ENCODE data around the gene UPP2. TPM values are rescaled to one million over a fixed set of nuclear protein-coding genes. Genes with fewer than 3 reads are reported as not detected.

Gene UPP2
- polyA plus RNA-seq, 2 donors = not detected

GRCh38 chr2:158079672-158080071 lies 22.0 kb upstream of the UPP2 start:
- H3K4me1 ChIP-seq (ENCODE audit: control insufficient read depth in 2 of 2, insufficient read depth in 2 of 2, low read length in 1 of 2) = no peaks in the 10 kb centered on the region
- no peak overlapping the region for H3K4me3 ChIP-seq (ENCODE audit: low read depth in 1 of 2, low read length in 2 of 2)
- H3K36me3 ChIP-seq (ENCODE audit: control insufficient read depth in 2 of 2, insufficient read depth in 2 of 2, low read length in 1 of 2) = no peaks in the 10 kb centered on the region
- no peaks in the 10 kb centered on the region for H3K27me3 ChIP-seq (ENCODE audit: control insufficient read depth in 1 of 2, insufficient read depth in 2 of 2, low read length in 2 of 2)
- 50 to 55% methylated on average over 3 of the region's 3 CpGs for WGBS, 2 donors
- H3K9me3 ChIP-seq (ENCODE audit: control insufficient read depth in 2 of 2, insufficient read depth in 1 of 2, low read depth in 1 of 2, low read length in 1 of 2) = no peaks in the 10 kb centered on the region
- H3K27ac ChIP-seq (ENCODE audit: low read depth in 2 of 2, low read length in 1 of 2) = no peak overlapping the region

DNA sequence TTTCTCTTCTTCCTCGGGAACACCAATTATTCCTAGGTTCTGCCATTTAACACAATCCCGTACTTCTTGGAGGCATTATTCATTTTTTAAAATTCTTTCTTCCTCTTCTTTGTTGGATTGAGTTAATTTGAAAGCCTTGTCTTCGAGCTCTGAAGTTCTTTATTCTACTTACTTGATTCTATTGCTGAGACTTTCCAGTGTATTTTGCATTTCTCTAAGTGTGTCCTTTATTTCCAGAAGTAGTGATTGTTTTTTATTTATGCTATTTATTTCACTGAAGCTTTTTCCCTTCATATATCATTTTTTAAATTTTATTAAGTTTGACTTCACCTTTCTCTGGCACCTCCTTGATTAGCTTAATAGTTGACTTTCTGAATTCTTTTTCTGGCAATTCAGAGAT lies 13.6 kb upstream of the UPP2 start:
- no peaks in the 10 kb centered on the region for H3K9me3 ChIP-seq (ENCODE audit: control insufficient read depth in 2 of 2, insufficient read depth in 1 of 2, low read depth in 1 of 2, low read length in 1 of 2)
- H3K27me3 ChIP-seq (ENCODE audit: control insufficient read depth in 1 of 2, insufficient read depth in 2 of 2, low read length in 2 of 2) = no peaks in the 10 kb centered on the region
- H3K4me1 ChIP-seq (ENCODE audit: control insufficient read depth in 2 of 2, insufficient read depth in 2 of 2, low read length in 1 of 2) = no peaks in the 10 kb centered on the region
- 85 to 86% methylated on average over 3 of the region's 3 CpGs for WGBS, 2 donors
- H3K4me3 ChIP-seq (ENCODE audit: low read depth in 1 of 2, low read length in 2 of 2) = no peak overlapping the region
- no peaks in the 10 kb centered on the region for H3K36me3 ChIP-seq (ENCODE audit: control insufficient read depth in 2 of 2, insufficient read depth in 2 of 2, low read length in 1 of 2)
- H3K27ac ChIP-seq (ENCODE audit: low read depth in 2 of 2, low read length in 1 of 2) = no peak overlapping the region

- no peak overlapping the region for H3K4me3 ChIP-seq (ENCODE audit: low read depth in 1 of 2, low read length in 2 of 2)
- H3K27me3 ChIP-seq (ENCODE audit: control insufficient read depth in 1 of 2, insufficient read depth in 2 of 2, low read length in 2 of 2) = no peaks in the 10 kb centered on the region
- no peak overlapping the region for H3K27ac ChIP-seq (ENCODE audit: low read depth in 2 of 2, low read length in 1 of 2)
- H3K4me1 ChIP-seq (ENCODE audit: control insufficient read depth in 2 of 2, insufficient read depth in 2 of 2, low read length in 1 of 2) = no peaks in the 10 kb centered on the region
- no peaks in the 10 kb centered on the region for H3K9me3 ChIP-seq (ENCODE audit: control insufficient read depth in 2 of 2, insufficient read depth in 1 of 2, low read depth in 1 of 2, low read length in 1 of 2)
- WGBS, 2 donors = 82 to 84% methylated on average over 5 of the region's 5 CpGs
- H3K36me3 ChIP-seq (ENCODE audit: control insufficient read depth in 2 of 2, insufficient read depth in 2 of 2, low read length in 1 of 2) = no peaks in the 10 kb centered on the region
Measured at GRCh38 chr2:158089322-158089721, 12.4 kb upstream of the UPP2 start.

GRCh38 chr2:158091647-158092046 lies 10.0 kb upstream of the UPP2 start:
- H3K4me1 ChIP-seq (ENCODE audit: control insufficient read depth in 2 of 2, insufficient read depth in 2 of 2, low read length in 1 of 2) = no peaks in the 10 kb centered on the region
- WGBS, 2 donors = 46 to 50% methylated on average over 4 of the region's 4 CpGs
- no peaks in the 10 kb centered on the region for H3K36me3 ChIP-seq (ENCODE audit: control insufficient read depth in 2 of 2, insufficient read depth in 2 of 2, low read length in 1 of 2)
- H3K27ac ChIP-seq (ENCODE audit: low read depth in 2 of 2, low read length in 1 of 2) = no peak overlapping the region
- no peaks in the 10 kb centered on the region for H3K9me3 ChIP-seq (ENCODE audit: control insufficient read depth in 2 of 2, insufficient read depth in 1 of 2, low read depth in 1 of 2, low read length in 1 of 2)
- no peaks in the 10 kb centered on the region for H3K27me3 ChIP-seq (ENCODE audit: control insufficient read depth in 1 of 2, insufficient read depth in 2 of 2, low read length in 2 of 2)
- no peak overlapping the region for H3K4me3 ChIP-seq (ENCODE audit: low read depth in 1 of 2, low read length in 2 of 2)

DNA sequence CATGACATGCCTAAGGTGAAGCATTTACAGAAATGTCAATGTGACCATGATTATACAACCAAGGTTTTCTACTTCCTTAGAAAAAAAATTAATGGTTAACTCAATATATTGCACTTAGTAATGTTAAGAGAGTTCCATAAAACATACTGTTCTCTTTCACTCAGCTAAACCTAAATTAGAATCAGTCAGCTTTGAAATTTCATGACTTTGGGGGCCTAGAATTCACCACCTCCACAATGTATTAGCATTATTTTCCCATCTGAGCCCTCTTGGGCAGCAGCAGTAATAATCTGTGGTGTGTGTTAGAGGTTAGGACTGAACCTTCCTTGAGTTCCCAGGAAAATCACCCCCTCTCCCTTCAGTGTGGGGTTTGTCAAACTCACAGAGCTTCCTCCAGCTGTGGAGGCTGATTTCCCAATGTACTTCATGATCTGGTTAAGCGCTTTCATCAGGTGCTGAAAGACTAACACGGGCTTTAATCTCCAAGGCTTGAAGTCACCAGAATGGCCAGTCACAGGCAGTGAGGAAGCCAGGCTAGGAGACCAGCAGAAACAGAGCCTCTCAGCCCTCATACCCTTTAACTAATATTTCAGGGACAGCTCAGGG lies 7.1 kb upstream of the UPP2 start:
- Histone ChIP-seq H3K36me3 (ENCODE audit: control insufficient read depth in 2 of 2, insufficient read depth in 2 of 2, low read length in 1 of 2) (no peaks in the 10 kb centered on the region), H3K27me3 (ENCODE audit: control insufficient read depth in 1 of 2, insufficient read depth in 2 of 2, low read length in 2 of 2) (no peaks in the 10 kb centered on the region), H3K27ac (ENCODE audit: low read depth in 2 of 2, low read length in 1 of 2) (no peak overlapping the region), H3K4me3 (ENCODE audit: low read depth in 1 of 2, low read length in 2 of 2) (no peak overlapping the region), H3K9me3 (ENCODE audit: control insufficient read depth in 2 of 2, insufficient read depth in 1 of 2, low read depth in 1 of 2, low read length in 1 of 2) (no peaks in the 10 kb centered on the region), H3K4me1 (ENCODE audit: control insufficient read depth in 2 of 2, insufficient read depth in 2 of 2, low read length in 1 of 2) (no peaks in the 10 kb centered on the region)
- 68 to 90% methylated on average over 2 of the region's 2 CpGs for WGBS, 2 donors

DNA sequence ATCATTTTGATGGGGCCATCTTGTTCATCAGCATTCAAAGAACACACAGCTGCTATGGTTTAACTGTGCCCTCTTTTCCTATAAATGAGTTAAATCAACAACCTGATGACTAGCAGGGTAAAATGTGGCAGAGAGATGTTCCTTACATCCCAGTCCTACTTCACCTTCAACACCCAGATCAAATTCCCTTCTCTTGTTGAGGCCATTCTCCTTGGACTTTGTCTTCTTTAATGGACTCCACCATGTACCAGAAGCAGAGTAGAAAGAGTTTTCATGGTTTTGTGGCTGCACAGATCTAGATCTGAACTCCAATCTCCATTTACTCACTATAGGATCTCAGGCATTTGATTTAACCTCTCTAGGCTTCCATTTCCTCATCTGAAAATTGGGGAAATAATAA lies 6.4 kb upstream of the UPP2 start:
- no peaks in the 10 kb centered on the region for H3K36me3 ChIP-seq (ENCODE audit: control insufficient read depth in 2 of 2, insufficient read depth in 2 of 2, low read length in 1 of 2)
- no peaks in the 10 kb centered on the region for H3K9me3 ChIP-seq (ENCODE audit: control insufficient read depth in 2 of 2, insufficient read depth in 1 of 2, low read depth in 1 of 2, low read length in 1 of 2)
- H3K4me1 ChIP-seq (ENCODE audit: control insufficient read depth in 2 of 2, insufficient read depth in 2 of 2, low read length in 1 of 2) = no peaks in the 10 kb centered on the region
- no peak overlapping the region for H3K4me3 ChIP-seq (ENCODE audit: low read depth in 1 of 2, low read length in 2 of 2)
- H3K27me3 ChIP-seq (ENCODE audit: control insufficient read depth in 1 of 2, insufficient read depth in 2 of 2, low read length in 2 of 2) = no peaks in the 10 kb centered on the region
- H3K27ac ChIP-seq (ENCODE audit: low read depth in 2 of 2, low read length in 1 of 2) = no peak overlapping the region

DNA sequence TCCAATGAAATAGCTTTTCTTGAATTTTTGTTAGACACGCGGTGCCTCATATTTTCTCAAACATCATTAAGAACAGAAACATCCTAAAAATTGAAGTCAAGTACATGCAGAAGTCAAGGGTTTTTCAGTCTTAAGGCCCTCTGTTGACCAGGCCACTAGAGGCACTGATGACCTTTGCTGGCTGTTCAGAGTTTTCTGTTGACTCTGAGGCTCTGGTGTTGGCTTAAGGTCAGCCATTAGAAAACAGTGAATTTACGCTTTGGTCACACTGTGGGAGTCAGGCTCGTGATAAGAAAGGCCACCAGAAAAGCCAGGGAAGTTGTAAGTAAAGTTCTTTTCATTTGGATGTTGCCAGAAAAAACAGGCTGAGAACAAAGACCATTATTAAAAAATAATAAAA lies 5.8 kb upstream of the UPP2 start:
- WGBS, 2 donors = 92% methylated on average over 4 of the region's 4 CpGs
- Histone ChIP-seq H3K9me3 (ENCODE audit: control insufficient read depth in 2 of 2, insufficient read depth in 1 of 2, low read depth in 1 of 2, low read length in 1 of 2) (no peaks in the 10 kb centered on the region), H3K27ac (ENCODE audit: low read depth in 2 of 2, low read length in 1 of 2) (no peak overlapping the region), H3K4me3 (ENCODE audit: low read depth in 1 of 2, low read length in 2 of 2) (no peak overlapping the region), H3K36me3 (ENCODE audit: control insufficient read depth in 2 of 2, insufficient read depth in 2 of 2, low read length in 1 of 2) (no peaks in the 10 kb centered on the region), H3K27me3 (ENCODE audit: control insufficient read depth in 1 of 2, insufficient read depth in 2 of 2, low read length in 2 of 2) (no peaks in the 10 kb centered on the region), H3K4me1 (ENCODE audit: control insufficient read depth in 2 of 2, insufficient read depth in 2 of 2, low read length in 1 of 2) (no peaks in the 10 kb centered on the region)

DNA sequence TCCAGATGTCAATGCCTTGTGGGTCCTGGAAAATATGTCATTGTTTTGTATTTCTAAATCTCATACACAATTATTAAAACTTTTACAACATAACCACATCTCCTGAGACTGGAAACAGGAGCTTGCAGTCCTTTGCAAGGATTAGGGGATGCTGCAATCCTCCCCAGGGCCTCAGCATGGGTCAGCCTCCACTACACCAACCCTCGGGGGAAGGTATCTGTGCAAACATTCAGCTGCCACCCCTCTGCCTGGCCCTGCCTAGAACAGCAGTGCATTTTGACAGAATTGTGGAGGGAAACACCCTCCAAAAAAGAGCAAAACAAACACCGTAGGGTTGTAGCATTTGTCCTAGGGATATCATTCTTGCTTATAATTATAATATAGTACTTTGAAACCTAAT lies 4.2 kb upstream of the UPP2 start:
- Histone ChIP-seq H3K4me1 (ENCODE audit: control insufficient read depth in 2 of 2, insufficient read depth in 2 of 2, low read length in 1 of 2) (no peaks in the 10 kb centered on the region), H3K36me3 (ENCODE audit: control insufficient read depth in 2 of 2, insufficient read depth in 2 of 2, low read length in 1 of 2) (no peaks in the 10 kb centered on the region), H3K27me3 (ENCODE audit: control insufficient read depth in 1 of 2, insufficient read depth in 2 of 2, low read length in 2 of 2) (no peaks in the 10 kb centered on the region), H3K9me3 (ENCODE audit: control insufficient read depth in 2 of 2, insufficient read depth in 1 of 2, low read depth in 1 of 2, low read length in 1 of 2) (no peaks in the 10 kb centered on the region), H3K27ac (ENCODE audit: low read depth in 2 of 2, low read length in 1 of 2) (no peak overlapping the region), H3K4me3 (ENCODE audit: low read depth in 1 of 2, low read length in 2 of 2) (no peak overlapping the region)
- WGBS, 2 donors = 68 to 80% methylated on average over 2 of the region's 2 CpGs

GRCh38 chr2:158098178-158098577 lies 3.5 kb upstream of the UPP2 start:
- Histone ChIP-seq H3K36me3 (ENCODE audit: control insufficient read depth in 2 of 2, insufficient read depth in 2 of 2, low read length in 1 of 2) (no peaks in the 10 kb centered on the region), H3K27me3 (ENCODE audit: control insufficient read depth in 1 of 2, insufficient read depth in 2 of 2, low read length in 2 of 2) (no peaks in the 10 kb centered on the region), H3K4me1 (ENCODE audit: control insufficient read depth in 2 of 2, insufficient read depth in 2 of 2, low read length in 1 of 2) (no peaks in the 10 kb centered on the region), H3K4me3 (ENCODE audit: low read depth in 1 of 2, low read length in 2 of 2) (no peak overlapping the region), H3K9me3 (ENCODE audit: control insufficient read depth in 2 of 2, insufficient read depth in 1 of 2, low read depth in 1 of 2, low read length in 1 of 2) (no peaks in the 10 kb centered on the region), H3K27ac (ENCODE audit: low read depth in 2 of 2, low read length in 1 of 2) (no peak overlapping the region)
- WGBS, 2 donors = 87 to 89% methylated on average over 4 of the region's 4 CpGs

- Histone ChIP-seq H3K36me3 (ENCODE audit: control insufficient read depth in 2 of 2, insufficient read depth in 2 of 2, low read length in 1 of 2) (no peaks in the 10 kb centered on the region), H3K4me3 (ENCODE audit: low read depth in 1 of 2, low read length in 2 of 2) (no peak overlapping the region), H3K9me3 (ENCODE audit: control insufficient read depth in 2 of 2, insufficient read depth in 1 of 2, low read depth in 1 of 2, low read length in 1 of 2) (no peaks in the 10 kb centered on the region), H3K27me3 (ENCODE audit: control insufficient read depth in 1 of 2, insufficient read depth in 2 of 2, low read length in 2 of 2) (no peaks in the 10 kb centered on the region), H3K27ac (ENCODE audit: low read depth in 2 of 2, low read length in 1 of 2) (no peak overlapping the region), H3K4me1 (ENCODE audit: control insufficient read depth in 2 of 2, insufficient read depth in 2 of 2, low read length in 1 of 2) (no peaks in the 10 kb centered on the region)
- WGBS, 2 donors = 59 to 64% methylated on average over 3 of the region's 3 CpGs
Measured at GRCh38 chr2:158099716-158100115, 2.0 kb upstream of the UPP2 start.
